Thyroid gland (tissue), 4 donors: ENCODE results near the gene CUEDC1. TPM values are rescaled to one million over a fixed set of nuclear protein-coding genes. Genes with fewer than 3 reads are reported as not detected.

Source experiments
- DNase-seq, 2 donors: peaks; one replicate each; pipeline ENCODE4 v3.0.0-alpha.2; 2019
- H3K27ac ChIP-seq, 3 donors: fragments of 200-600 bp; sonication (generic); 1 replicate in 2 of 3; 2 replicates in 1 of 3; pipeline ENCODE4 v1.5.1; 2016 to 2019; ENCODE audit warnings: mild to moderate bottlenecking in 1 of 3, moderate library complexity in 1 of 3
- H3K27me3 ChIP-seq: fragments of 200-600 bp; sonication (generic); one replicate; pipeline ENCODE4 v1.5.1; 2019
- H3K36me3 ChIP-seq, 2 donors: fragments of 200-600 bp; sonication (generic); one replicate each; pipeline ENCODE4 v1.5.1; 2016 to 2019
- H3K4me1 ChIP-seq, 2 donors: fragments of 200-600 bp; sonication (generic); one replicate each; pipeline ENCODE4 v1.5.1; 2017 to 2019
- H3K4me3 ChIP-seq, 3 donors: fragments of 200-600 bp; sonication (generic); replicated peaks in 1 of 3; 1 replicate in 2 of 3; 2 replicates in 1 of 3; pipeline ENCODE4 v1.5.1; 2016; ENCODE audit warnings: mild to moderate bottlenecking in 1 of 3
- H3K9me3 ChIP-seq: fragments of 200-600 bp; sonication (generic); one replicate; pipeline ENCODE4 v1.5.1; 2017
- POLR2A ChIP-seq, 2 donors: fragments of 450-650 bp; IDR thresholded peaks; one replicate each; pipeline ENCODE4 v1.6.1; 2017; ENCODE audit warnings: antibody characterized with exemption in 2 of 2, mild to moderate bottlenecking in 2 of 2, moderate library complexity in 1 of 2
- WGBS, 2 donors: methylation state at CpG; one replicate each; pipeline ENCODE4 v1.1.5; 2017; 5-methylcytosine and 5-hydroxymethylcytosine counted together
- intact Hi-C: fragments of 100-400 bp; cut with DNase I; formaldehyde crosslinking; loops from one replicate; pipeline ENCODE4 v1.15.1; 2023
- total RNA-seq, 4 donors: library from RNA; depleted of rRNA; stranded (reverse); fragments of >200 nt; gene quantifications; one replicate each; pipeline ENCODE4 v1.2.3, GENCODE V29; 2016
- TF ChIP-seq, protein P1 (sequence below), 6 experiments: fragments of 200-600 bp in 3 of 6; fragments of 450-650 bp in 3 of 6; sonication (generic) in 3 of 6; IDR thresholded peaks; one replicate each; pipeline ENCODE4 v1.5.1; 2016 to 2019; ENCODE audit warnings: antibody characterized with exemption in 6 of 6, mild to moderate bottlenecking in 2 of 6, inconsistent platforms in 1 of 6, moderate library complexity in 1 of 6

CUEDC1 gene
- total RNA-seq, 4 donors from 2014 or later: 25.6 to 32.3 (median 29.9) TPM

DNA sequence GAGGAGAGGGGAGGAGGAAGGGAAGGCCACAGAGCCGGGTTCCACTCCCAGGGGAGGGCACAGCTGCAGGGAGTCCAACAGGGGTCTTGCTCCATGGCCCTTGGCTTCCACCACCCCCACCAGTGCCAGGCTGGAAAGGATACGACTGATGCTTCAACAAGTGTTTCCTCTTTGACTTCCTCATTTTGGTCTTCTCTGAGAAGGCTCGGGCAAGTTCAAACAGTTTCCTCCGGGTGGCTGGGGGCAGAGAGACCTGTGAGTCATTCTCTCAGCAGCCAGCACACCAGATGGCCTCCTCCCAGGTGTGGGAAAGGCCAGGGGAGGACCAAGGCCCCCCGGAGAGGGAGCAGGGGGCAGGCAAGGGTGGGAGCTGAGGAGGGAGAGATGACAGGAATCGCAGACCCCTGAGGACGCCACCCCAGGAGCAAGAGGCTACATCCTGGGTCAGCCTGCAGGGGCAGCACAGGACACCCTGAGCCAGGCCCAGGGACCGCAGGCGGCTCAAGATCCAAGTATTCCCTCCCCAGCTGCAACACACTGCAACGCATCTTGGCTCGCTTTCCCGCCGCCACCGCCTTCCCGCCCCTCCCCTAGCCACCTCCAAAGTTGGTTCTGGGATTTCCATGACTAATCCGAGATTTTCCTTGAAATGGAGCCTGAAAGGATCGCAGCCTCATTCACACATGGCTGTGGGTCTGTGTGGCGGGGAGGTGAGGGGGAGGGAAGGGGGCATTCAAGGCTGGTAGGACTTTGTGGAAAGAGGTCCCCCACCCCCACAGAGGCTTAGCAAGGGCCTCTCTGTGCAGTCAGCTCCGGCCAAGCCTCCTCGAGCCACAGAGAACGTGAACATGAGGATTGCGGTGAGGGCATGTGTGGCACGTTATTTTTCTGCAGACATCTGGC is 87.0 kb downstream of the CUEDC1 start:
- Histone ChIP-seq H3K27ac (peak overlapping the region in 2 of 3 donors; percentile 43 to 52), H3K27me3 (no peaks in the 10 kb centered on the region), H3K36me3 (peaks cover 6 to 9% of the 10 kb centered on the region in 2 donors), H3K4me3 (no peak overlapping the region), H3K9me3 (no peaks in the 10 kb centered on the region), H3K4me1 (peaks cover 3 to 17% of the 10 kb centered on the region in 2 donors)
- TF ChIP-seq, protein P1, sequence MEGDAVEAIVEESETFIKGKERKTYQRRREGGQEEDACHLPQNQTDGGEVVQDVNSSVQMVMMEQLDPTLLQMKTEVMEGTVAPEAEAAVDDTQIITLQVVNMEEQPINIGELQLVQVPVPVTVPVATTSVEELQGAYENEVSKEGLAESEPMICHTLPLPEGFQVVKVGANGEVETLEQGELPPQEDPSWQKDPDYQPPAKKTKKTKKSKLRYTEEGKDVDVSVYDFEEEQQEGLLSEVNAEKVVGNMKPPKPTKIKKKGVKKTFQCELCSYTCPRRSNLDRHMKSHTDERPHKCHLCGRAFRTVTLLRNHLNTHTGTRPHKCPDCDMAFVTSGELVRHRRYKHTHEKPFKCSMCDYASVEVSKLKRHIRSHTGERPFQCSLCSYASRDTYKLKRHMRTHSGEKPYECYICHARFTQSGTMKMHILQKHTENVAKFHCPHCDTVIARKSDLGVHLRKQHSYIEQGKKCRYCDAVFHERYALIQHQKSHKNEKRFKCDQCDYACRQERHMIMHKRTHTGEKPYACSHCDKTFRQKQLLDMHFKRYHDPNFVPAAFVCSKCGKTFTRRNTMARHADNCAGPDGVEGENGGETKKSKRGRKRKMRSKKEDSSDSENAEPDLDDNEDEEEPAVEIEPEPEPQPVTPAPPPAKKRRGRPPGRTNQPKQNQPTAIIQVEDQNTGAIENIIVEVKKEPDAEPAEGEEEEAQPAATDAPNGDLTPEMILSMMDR (IDR thresholded peaks at IDR 0.05): peak in 1 of 6 experiments; percentile 6
- TF ChIP-seq POLR2A (IDR thresholded peaks at IDR 0.05): no peak
- WGBS, 2 donors: 61 to 71% methylated on average over 21 to 23 of the region's 23 CpGs
- intact Hi-C loops: loop anchor here (5.0 kb wide), 1 partner anchor 89 kb away; the partner anchor contains the start of gene CUEDC1
- DNase-seq: peak in 1 of 2 donors; percentile 28

DNA sequence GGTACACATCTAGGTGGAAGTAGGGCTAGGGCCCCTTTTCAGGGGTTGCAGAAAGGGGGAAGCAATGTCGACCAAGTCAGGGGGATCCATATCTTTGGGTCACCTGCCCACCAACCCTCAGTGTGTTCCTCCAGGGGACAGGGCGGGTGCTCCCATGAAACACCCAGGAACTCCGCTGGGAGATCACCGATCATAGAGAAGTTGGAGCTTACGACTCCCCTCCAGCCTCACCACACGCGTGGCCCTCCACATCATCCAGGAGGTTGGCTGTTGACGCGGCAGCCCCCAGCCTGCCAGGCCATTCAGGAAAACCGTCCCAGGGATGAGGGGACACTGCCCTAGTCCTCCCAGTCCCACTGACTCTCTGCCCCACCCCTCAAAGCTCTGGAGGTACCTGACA is 88.1 kb downstream of the CUEDC1 start:
- DNase-seq: no peak
- peaks cover 4 to 5% of the 10 kb centered on the region in 2 donors for H3K36me3 ChIP-seq
- TF ChIP-seq, protein P1 (IDR thresholded peaks at IDR 0.05): no peak
- TF ChIP-seq POLR2A (IDR thresholded peaks at IDR 0.05): no peak
- no peaks in the 10 kb centered on the region for H3K9me3 ChIP-seq
- intact Hi-C loops: loop anchor here (5.0 kb wide), 1 partner anchor 90 kb away; the partner anchor contains the start of gene CUEDC1
- H3K4me3 ChIP-seq: no peak overlapping the region
- H3K4me1 ChIP-seq: peaks cover 8 to 20% of the 10 kb centered on the region in 2 donors
- H3K27me3 ChIP-seq: no peaks in the 10 kb centered on the region
- no peak overlapping the region for H3K27ac ChIP-seq
- 91 to 100% methylated on average over 7 to 10 of the region's 10 CpGs for WGBS, 2 donors

DNA sequence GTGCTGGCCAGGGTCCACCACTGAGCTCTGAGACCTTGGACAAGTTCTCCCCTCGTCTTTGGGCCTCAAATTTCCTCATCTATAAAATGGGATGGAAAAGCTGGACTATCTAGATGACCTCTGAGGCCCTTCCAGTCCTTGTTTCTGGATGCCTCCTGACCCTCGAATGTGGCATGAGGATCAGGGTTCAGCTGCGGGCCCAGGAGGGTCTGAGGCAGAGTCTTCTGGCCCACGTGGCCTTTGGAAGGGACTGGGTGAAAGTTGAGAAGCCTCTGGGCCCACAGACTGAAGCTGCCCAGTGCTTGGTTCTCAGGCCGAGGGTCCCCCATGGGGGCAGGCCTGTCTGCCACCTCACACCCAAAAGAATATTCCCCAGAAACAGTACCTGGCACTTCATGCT is 88.5 kb downstream of the CUEDC1 start:
- intact Hi-C loops: loop anchor here (5.0 kb wide), 1 partner anchor 91 kb away; the partner anchor contains the start of gene CUEDC1
- Histone ChIP-seq H3K4me3 (no peak overlapping the region), H3K4me1 (peaks cover 11 to 22% of the 10 kb centered on the region in 2 donors), H3K9me3 (no peaks in the 10 kb centered on the region), H3K27ac (no peak overlapping the region), H3K36me3 (peaks cover 0 to under 1% of the 10 kb centered on the region in 2 donors), H3K27me3 (no peaks in the 10 kb centered on the region)
- 96 to 98% methylated on average over 3 to 5 of the region's 5 CpGs for WGBS, 2 donors
- no peak for TF ChIP-seq POLR2A (IDR thresholded peaks at IDR 0.05)
- TF ChIP-seq, protein P1 (IDR thresholded peaks at IDR 0.05): no peak
- DNase-seq: no peak

DNA sequence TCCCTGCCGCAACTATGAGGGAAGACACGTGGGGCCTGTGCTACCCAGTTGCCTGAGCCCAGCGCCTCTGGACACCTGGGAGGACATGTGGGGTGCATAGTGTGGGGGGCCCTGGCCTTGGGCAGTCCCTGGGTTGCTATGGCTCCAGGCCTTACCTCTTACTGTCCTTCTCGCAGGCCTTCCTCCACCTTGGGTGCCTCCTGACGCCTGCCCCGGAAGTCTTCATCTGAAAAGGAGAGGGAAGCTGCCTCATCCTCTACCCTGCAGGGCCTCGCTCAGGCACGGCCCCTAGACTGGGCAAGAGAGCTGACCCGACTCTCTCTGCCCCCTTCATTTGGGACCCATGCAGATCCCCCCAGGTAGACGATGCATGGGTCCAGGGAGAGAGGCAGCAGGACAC is 88.9 kb downstream of the CUEDC1 start:
- Histone ChIP-seq H3K4me1 (peaks cover 15 to 26% of the 10 kb centered on the region in 2 donors), H3K4me3 (no peak overlapping the region), H3K9me3 (no peaks in the 10 kb centered on the region), H3K36me3 (no peaks in the 10 kb centered on the region), H3K27me3 (no peaks in the 10 kb centered on the region), H3K27ac (no peak overlapping the region)
- WGBS, 2 donors: 90 to 99% methylated on average over 7 to 10 of the region's 10 CpGs
- intact Hi-C loops: loop anchor here (5.0 kb wide), 1 partner anchor 91 kb away; the partner anchor contains the start of gene CUEDC1
- DNase-seq: no peak
- TF ChIP-seq POLR2A (IDR thresholded peaks at IDR 0.05): no peak
- TF ChIP-seq, protein P1 (IDR thresholded peaks at IDR 0.05): no peak

DNA sequence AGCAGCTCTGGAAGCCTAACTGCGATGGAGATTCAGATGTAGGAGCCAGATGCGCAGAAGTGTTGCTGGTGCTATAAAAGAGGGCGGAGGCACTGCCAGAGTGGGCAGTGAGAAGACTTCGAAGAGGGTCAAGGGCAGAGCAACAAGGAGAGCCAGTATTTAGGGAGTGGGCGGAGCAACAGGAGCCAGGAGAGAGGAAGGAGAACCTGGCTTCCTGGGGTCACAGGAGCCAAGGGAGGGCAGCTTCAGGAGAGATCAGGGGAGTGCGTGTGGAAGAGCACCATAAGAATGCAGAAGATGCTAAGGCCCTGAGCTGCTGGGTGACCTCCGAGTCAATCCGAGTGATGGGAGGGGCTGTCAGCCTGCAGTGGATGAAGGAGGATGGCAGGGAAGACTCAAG is 90.9 kb downstream of the CUEDC1 start:
- WGBS, 2 donors: 89 to 91% methylated on average over 8 of the region's 8 CpGs
- Histone ChIP-seq H3K36me3 (no peaks in the 10 kb centered on the region), H3K4me3 (no peak overlapping the region), H3K27ac (no peak overlapping the region), H3K9me3 (no peaks in the 10 kb centered on the region), H3K27me3 (no peaks in the 10 kb centered on the region), H3K4me1 (peaks cover 23 to 38% of the 10 kb centered on the region in 2 donors)
- intact Hi-C loops: no loop called here
- TF ChIP-seq, protein P1 (IDR thresholded peaks at IDR 0.05): no peak
- no peak for TF ChIP-seq POLR2A (IDR thresholded peaks at IDR 0.05)
- no peak for DNase-seq
